CD4-positive, alpha-beta T cell treated with Interleukin-4 for 4 hours (primary cell): ENCODE data around the gene GPR179.
A peak's percentile ranks its signal among the peaks of the same experiment; 100 is the strongest.

Experiments
- DNase-seq: peaks from one replicate; pipeline ENCODE4 v3.0.0-alpha.2; 2020

GPR179 gene

GRCh38 chr17:38343608-38344419 is at the start of gene GPR179:
TSS of gene GPR179 (minus strand) at chr17:38343956. CDS start at chr17:38343789, 167 bp downstream.
- DNase-seq = no peak

- DNase-seq = no peak
These were observed 35.7 kb upstream of the GPR179 start for GRCh38 chr17:38379448-38379847.

- no peak for DNase-seq
These were observed 25.5 kb upstream of the GPR179 start for GRCh38 chr17:38369124-38369886.

- DNase-seq = no peak
These were observed 21.0 kb upstream of the GPR179 start for GRCh38 chr17:38364741-38365140.

GRCh38 chr17:38363016-38363415 is 19.3 kb upstream of the GPR179 start:
- no peak for DNase-seq

GRCh38 chr17:38361694-38362465 is 18.1 kb upstream of the GPR179 start:
- DNase-seq = no peak

GRCh38 chr17:38358586-38359513 is 15.1 kb upstream of the GPR179 start:
- DNase-seq = no peak

GRCh38 chr17:38357486-38358123 is 13.8 kb upstream of the GPR179 start:
- no peak for DNase-seq

GRCh38 chr17:38355251-38355650 is 11.5 kb upstream of the GPR179 start:
- no peak for DNase-seq

GRCh38 chr17:38354466-38354865 is 10.7 kb upstream of the GPR179 start:
- DNase-seq = no peak

- no peak for DNase-seq
These were observed 9.9 kb upstream of the GPR179 start for GRCh38 chr17:38353668-38354067.

GRCh38 chr17:38353086-38353604 is 9.4 kb upstream of the GPR179 start:
- no peak for DNase-seq

- DNase-seq = no peak
These were observed 8.7 kb upstream of the GPR179 start for GRCh38 chr17:38352245-38353085.

- peak; percentile 86 for DNase-seq
These were observed 7.9 kb upstream of the GPR179 start, which contains the start of gene SOCS7 for GRCh38 chr17:38351412-38352222. TSS of gene SOCS7 (plus strand) at chr17:38351844. CDS start at chr17:38352053, 209 bp downstream.

- DNase-seq = no peak
These were observed 6.3 kb upstream of the GPR179 start for GRCh38 chr17:38350035-38350434.

- peak; percentile 84 for DNase-seq
These were observed 5.5 kb upstream of the GPR179 start for GRCh38 chr17:38349097-38349730.

- no peak for DNase-seq
These were observed 2.0 kb upstream of the GPR179 start for GRCh38 chr17:38345743-38346142.

- no peak for DNase-seq
These were observed 627 bp upstream of the GPR179 start for GRCh38 chr17:38344420-38344745.
